ENCODE measurements around the gene GATA5.

Gene GATA5

GRCh38 chr20:62445553-62446340 is 30.0 kb downstream of the GATA5 start:
- DNase-seq (ENCODE audit: low read depth) = no peak
- no peak overlapping the region for H3K4me3 ChIP-seq (ENCODE audit: low read depth, low read length)
- no peak for TF ChIP-seq CTCF (IDR thresholded peaks at IDR 0.05; ENCODE audit: control insufficient read depth, extremely low read depth, insufficient read depth)

GRCh38 chr20:62444286-62444685 is 31.5 kb downstream of the GATA5 start:
- TF ChIP-seq CTCF (IDR thresholded peaks at IDR 0.05; ENCODE audit: control insufficient read depth, extremely low read depth, insufficient read depth) = no peak

GRCh38 chr20:62441987-62442539 is 33.7 kb downstream of the GATA5 start:
- H3K4me3 ChIP-seq (ENCODE audit: low read depth, low read length) = no peak overlapping the region
- no peak for DNase-seq (ENCODE audit: low read depth)
- no peak for TF ChIP-seq CTCF (IDR thresholded peaks at IDR 0.05; ENCODE audit: control insufficient read depth, extremely low read depth, insufficient read depth)

More at GRCh38 chr20:62444286-62444685, 31.5 kb downstream of the GATA5 start:
- H3K4me3 ChIP-seq (ENCODE audit: low read depth, low read length) = no peak overlapping the region
- no peak for DNase-seq (ENCODE audit: low read depth)

- no peak for TF ChIP-seq CTCF (IDR thresholded peaks at IDR 0.05; ENCODE audit: control insufficient read depth, extremely low read depth, insufficient read depth)
- no peak overlapping the region for H3K4me3 ChIP-seq (ENCODE audit: low read depth, low read length)
- DNase-seq (ENCODE audit: low read depth) = no peak
Measured at GRCh38 chr20:62439218-62439617, 36.6 kb downstream of the GATA5 start.

GRCh38 chr20:62437927-62438326 is 37.9 kb downstream of the GATA5 start:
- TF ChIP-seq CTCF (IDR thresholded peaks at IDR 0.05; ENCODE audit: control insufficient read depth, extremely low read depth, insufficient read depth) = no peak
- DNase-seq (ENCODE audit: low read depth) = no peak
- H3K4me3 ChIP-seq (ENCODE audit: low read depth, low read length) = no peak overlapping the region

- TF ChIP-seq CTCF (IDR thresholded peaks at IDR 0.05; ENCODE audit: control insufficient read depth, extremely low read depth, insufficient read depth) = no peak
- DNase-seq (ENCODE audit: low read depth) = no peak
- H3K4me3 ChIP-seq (ENCODE audit: low read depth, low read length) = no peak overlapping the region
Measured at GRCh38 chr20:62437496-62437895, 38.3 kb downstream of the GATA5 start.
